ENCODE results near the gene ATE1. TPM values are rescaled to one million over a fixed set of nuclear protein-coding genes. Genes with fewer than 3 reads are reported as not detected.

ATE1 gene
- total and polyA plus RNA-seq, 10 of the 15 experiments (the other 5 are each of a cell fraction or from before 2014, with no cell fraction given) = 4.3 to 22.7 (median 15.9) TPM

- POLR2A ChIA-PET = no interaction called here
- Histone ChIP-seq H3K27ac (ENCODE audit: control insufficient read depth, insufficient read depth) (no peak overlapping the region), H3K79me2 (ENCODE audit: control insufficient read depth, insufficient read depth, low read length) (no peaks in the 10 kb centered on the region), H3K4me2 (ENCODE audit: control insufficient read depth, insufficient read depth) (no peak overlapping the region), H3K9me3 (replicated peaks; ENCODE audit: control insufficient read depth, insufficient read depth, low read length) (no peaks in the 10 kb centered on the region; the same call in 2 of the 3 replicates), H3K4me3 (no peak overlapping the region), H3K27me3 (replicated peaks in 1 of 2; ENCODE audit: control insufficient read depth in 2 of 2, insufficient read depth in 2 of 2, low read length in 1 of 2) (no peaks in the 10 kb centered on the region), H3K9ac (ENCODE audit: control insufficient read depth, insufficient read depth, low read length) (no peak overlapping the region), H3K4me1 (ENCODE audit: control insufficient read depth, insufficient read depth, low read length) (no peaks in the 10 kb centered on the region), H4K20me1 (ENCODE audit: control insufficient read depth, insufficient read depth) (no peaks in the 10 kb centered on the region), H3K36me3 (ENCODE audit: control insufficient read depth in 2 of 2, insufficient read depth in 2 of 2, low read length in 1 of 2) (no peaks in the 10 kb centered on the region), H2AFZ (ENCODE audit: control insufficient read depth, low read depth, low read length) (no peak overlapping the region)
- CTCF ChIA-PET = no interaction called here
- BruUV-seq (replicated peaks) = no TSS peak
- SMC1A ChIA-PET (ENCODE audit: uncharacterized antibody, unreplicated experiment) = no interaction called here
- DNase-seq (ENCODE audit: low read depth, low spot score) = no peak
- ATAC-seq = no peak
- RAD21 ChIA-PET (ENCODE audit: unreplicated experiment) = no interaction called here
- FAIRE-seq = no peak
- WGBS (ENCODE audit: insufficient coverage, insufficient replicate concordance, low lambda C conversion rate, missing lambda C conversion rate) = 72% methylated on average over 2 of the region's 2 CpGs
- intact Hi-C loops (cut with micrococcal nuclease; ENCODE audit: unreplicated experiment) (no loop called here), in situ Hi-C loops (cut with MboI) (no loop called here)
- TF ChIP-seq EGR1 (IDR thresholded peaks at IDR 0.05; ENCODE audit: borderline replicate concordance in 1 of 2, low read depth in 2 of 2, low read length in 2 of 2) (no peak), RBBP5 (conservative IDR thresholded peaks at IDR 0.05) (no peak), IKZF1 (conservative IDR thresholded peaks at IDR 0.05) (no peak), CEBPZ (IDR thresholded peaks at IDR 0.05; ENCODE audit: low read depth, low read length) (no peak), POLR2AphosphoS2 (IDR thresholded peaks at IDR 0.05; ENCODE audit: low read depth, low read length) (no peak), ZBTB4 (CRISPR knock-in tag; IDR thresholded peaks at IDR 0.05) (no peak), NFXL1 (IDR thresholded peaks at IDR 0.05; ENCODE audit: borderline replicate concordance) (no peak), SIN3A (IDR thresholded peaks at IDR 0.05; ENCODE audit: low read depth, low read length) (no peak), EP300 (IDR thresholded peaks at IDR 0.05; ENCODE audit: borderline replicate concordance in 1 of 2, control insufficient read depth in 1 of 2, low read depth in 2 of 2, low read length in 2 of 2) (no peak), ATF7 (IDR thresholded peaks at IDR 0.05; ENCODE audit: low read depth) (no peak), STAT3 (IDR thresholded peaks at IDR 0.05; ENCODE audit: low read depth, low read length) (no peak), NR2C2 (IDR thresholded peaks at IDR 0.05; ENCODE audit: borderline replicate concordance, control insufficient read depth, insufficient read length, low read depth) (no peak), NKRF (conservative IDR thresholded peaks at IDR 0.05) (no peak), MYB (IDR thresholded peaks at IDR 0.05; ENCODE audit: borderline replicate concordance, low read depth, low read length) (no peak), FOXM1 (IDR thresholded peaks at IDR 0.05; ENCODE audit: low read depth, low read length) (no peak)
Measured at GRCh38 chr10:121772884-121773283, 154.9 kb downstream of the ATE1 start.

All from GM12878 (cell line).